ENCODE results near the gene MAN1A1.
"Not testable (repeated sequence)": the region's sequence is repeated elsewhere in the genome, so short reads cannot be mapped to it uniquely, and the experiment has no call there.

The MAN1A1 gene

GRCh38 chr6:119156082-119156481 is 193.5 kb downstream of the MAN1A1 start:
- in situ Hi-C loops (cut with MboI; ENCODE audit: low sequenced_read_pairs), result not testable (repeated sequence)

- in situ Hi-C loops (cut with MboI; ENCODE audit: low sequenced_read_pairs), result no loop called here
Measured at GRCh38 chr6:119152187-119152586, 197.4 kb downstream of the MAN1A1 start.

GRCh38 chr6:119148825-119149525 is 200.6 kb downstream of the MAN1A1 start:
- in situ Hi-C loops (cut with MboI; ENCODE audit: low sequenced_read_pairs), result no loop called here

DNA sequence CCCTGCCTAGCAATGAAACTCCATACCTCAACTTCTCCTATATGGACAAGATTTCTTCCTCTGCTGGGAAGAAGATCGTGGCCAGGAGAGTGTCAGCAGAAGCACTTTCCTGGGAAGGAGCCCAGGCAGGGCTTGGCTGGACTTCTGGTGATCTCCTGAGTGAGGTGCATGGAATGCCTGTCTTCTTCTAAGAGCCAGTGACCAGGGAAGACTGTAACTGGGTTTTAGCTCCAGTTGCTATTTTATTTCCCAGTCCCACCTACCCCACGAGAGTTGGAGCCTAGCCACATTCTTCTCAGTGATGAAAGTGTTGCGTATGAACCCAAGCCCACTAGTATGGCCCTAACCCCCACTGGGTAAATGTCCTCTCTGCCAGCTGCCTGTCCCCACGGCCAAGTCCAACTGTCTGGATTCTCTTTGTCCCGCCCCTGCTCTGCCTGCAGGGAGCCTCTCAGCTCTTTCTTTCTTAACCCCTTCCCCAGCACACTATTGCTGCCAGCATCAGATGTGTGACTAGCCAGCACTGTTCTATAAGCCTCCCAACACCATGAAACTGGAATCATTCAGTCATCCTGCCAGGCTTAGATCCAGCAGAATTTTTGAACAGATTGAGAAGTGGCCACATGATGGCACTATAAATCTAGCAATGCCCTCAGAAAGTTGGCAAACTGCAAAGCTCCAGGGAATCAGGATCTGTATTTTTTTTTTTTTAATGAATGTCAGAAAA is 201.3 kb downstream of the MAN1A1 start:
- in situ Hi-C loops (cut with MboI; ENCODE audit: low sequenced_read_pairs), result no loop called here

DNA sequence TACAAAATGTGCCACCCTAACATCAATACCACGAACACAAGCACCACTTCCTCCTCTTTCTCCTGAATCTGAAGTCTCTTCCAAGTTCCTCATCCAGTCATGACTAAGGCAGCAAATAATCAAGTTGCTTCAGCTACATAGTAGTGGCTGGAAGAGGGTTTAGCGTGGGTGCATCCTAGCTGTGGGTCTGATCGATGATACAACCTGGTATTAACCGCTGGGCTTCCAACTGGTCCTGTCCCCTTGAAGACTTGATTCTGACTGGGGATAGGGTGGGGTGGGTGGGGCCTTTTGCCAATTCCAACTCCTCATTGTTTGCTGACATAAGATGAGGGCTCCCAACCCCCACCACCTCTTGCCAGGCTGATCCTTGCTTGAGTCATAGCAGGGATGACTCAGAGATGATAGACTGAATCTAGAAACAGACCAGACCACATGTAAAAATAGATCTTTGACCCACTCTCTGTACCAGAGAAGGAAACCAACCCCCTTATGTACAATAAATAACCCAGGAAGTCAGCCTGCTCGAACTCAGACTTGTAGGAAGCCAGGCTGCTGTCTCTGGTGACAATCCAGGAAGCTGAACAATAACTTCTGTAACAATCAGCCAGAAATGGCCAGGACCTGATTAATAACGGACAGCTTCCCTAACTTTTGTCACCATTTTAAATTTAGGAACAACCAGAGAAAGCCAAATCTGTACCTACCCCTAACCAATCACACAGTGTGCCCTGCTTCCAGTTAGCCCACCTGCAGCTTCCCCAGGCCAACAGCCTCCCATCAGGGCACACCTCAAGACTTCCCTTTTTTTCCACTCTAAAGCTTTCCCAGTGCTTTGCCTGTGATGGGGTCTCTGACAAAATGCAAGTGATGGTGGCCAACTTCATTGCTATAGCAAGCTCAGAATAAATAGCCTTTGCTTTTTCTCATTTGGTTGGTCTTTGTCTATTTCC is 202.2 kb downstream of the MAN1A1 start:
- in situ Hi-C loops (cut with MboI; ENCODE audit: low sequenced_read_pairs), result no loop called here

- in situ Hi-C loops (cut with MboI; ENCODE audit: low sequenced_read_pairs), result no loop called here
Measured at GRCh38 chr6:119145111-119145510, 204.4 kb downstream of the MAN1A1 start.

DNA sequence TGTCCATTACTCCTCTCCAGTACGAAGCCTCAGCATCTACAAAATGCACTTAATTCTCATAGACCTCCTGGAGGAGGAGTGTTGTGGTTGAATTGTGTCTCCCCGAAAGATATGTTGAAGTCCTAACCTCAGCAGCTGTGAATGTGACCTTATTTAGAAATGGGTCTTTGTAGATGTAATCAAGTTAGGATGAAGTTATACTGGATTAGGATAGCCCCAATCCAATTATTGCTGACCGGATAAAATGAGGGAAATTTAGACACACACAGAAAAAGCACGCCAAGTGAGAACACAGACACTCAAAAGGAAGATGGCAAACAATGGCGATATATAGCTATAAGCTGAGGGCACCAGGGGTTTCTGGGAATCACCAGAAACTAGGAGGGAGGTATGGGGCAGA is 206.9 kb downstream of the MAN1A1 start:
- in situ Hi-C loops (cut with MboI; ENCODE audit: low sequenced_read_pairs), result no loop called here

GRCh38 chr6:119142041-119142440 is 207.5 kb downstream of the MAN1A1 start:
- in situ Hi-C loops (cut with MboI; ENCODE audit: low sequenced_read_pairs), result no loop called here

DNA sequence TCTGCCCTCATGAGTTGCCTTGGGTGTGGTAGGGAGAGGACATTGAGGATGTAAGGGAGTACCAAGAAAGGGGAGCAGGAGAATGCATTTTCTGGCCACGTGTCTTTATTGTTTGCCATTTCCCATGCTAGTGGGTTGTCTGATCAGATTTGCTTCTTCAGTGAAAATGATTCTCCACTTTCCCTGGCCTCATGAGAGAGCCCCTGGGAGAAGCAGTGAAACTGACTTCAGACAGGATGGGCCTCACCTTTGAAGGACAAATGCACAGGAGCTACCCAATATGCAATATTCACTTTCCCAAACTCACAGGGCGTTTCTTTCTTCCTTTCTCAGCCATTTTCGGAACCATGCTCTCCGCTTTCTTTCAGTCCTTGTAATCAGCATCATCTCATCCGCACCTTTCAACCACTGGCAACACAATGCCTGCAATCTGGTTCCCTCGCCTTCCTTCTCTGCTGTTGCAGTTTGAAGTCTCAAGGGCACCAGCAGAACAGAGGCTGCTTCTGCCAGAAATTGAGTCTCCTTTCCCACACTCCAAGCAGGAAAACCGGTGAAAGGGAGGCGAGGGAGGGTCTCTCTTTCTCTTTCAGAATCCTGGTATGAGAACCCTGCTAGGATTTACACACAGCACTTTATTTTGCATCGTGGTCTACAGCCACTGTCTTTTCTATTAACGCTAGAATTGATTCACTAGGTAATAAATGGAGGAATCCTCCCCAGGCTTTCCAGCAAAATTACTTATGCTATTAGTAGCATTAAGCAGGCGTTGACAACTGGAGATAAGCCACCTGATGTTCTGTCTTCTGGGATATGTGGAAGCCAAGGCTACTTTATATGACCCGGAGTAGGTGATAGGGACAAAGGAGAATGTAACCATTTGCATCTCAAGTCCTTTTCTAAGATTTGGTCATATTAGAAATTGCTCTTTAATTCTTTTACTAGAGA is 209.1 kb downstream of the MAN1A1 start:
- in situ Hi-C loops (cut with MboI; ENCODE audit: low sequenced_read_pairs), result no loop called here

- in situ Hi-C loops (cut with MboI; ENCODE audit: low sequenced_read_pairs), result no loop called here
Measured at GRCh38 chr6:119138906-119139541, 210.5 kb downstream of the MAN1A1 start.

GRCh38 chr6:119137194-119138072 is 212.1 kb downstream of the MAN1A1 start:
- in situ Hi-C loops (cut with MboI; ENCODE audit: low sequenced_read_pairs), result no loop called here

GRCh38 chr6:119134752-119135151 is 214.8 kb downstream of the MAN1A1 start:
- in situ Hi-C loops (cut with MboI; ENCODE audit: low sequenced_read_pairs), result no loop called here

DNA sequence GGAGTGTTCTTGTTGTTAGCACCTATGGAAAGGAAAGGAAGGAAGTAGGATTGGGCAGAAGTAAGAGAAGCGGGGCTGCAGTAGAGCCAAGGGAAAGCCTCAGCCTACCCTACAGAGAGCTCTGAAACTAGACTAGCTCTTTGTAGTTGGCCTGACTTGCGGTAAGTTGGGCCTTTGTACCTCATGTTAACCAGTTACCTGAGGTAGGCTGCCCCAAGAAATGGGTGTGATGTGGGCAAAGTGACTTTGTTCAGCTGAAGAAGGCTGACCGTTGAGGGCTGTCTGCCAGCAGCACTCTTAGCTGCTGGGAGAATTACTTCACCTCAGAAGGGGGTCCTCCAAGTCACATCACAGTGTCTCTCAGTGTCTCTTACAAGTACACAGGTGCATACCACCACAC is 216.2 kb downstream of the MAN1A1 start:
- in situ Hi-C loops (cut with MboI; ENCODE audit: low sequenced_read_pairs), result no loop called here

GRCh38 chr6:119132261-119132981 is 217.1 kb downstream of the MAN1A1 start:
- in situ Hi-C loops (cut with MboI; ENCODE audit: low sequenced_read_pairs), result no loop called here

DNA sequence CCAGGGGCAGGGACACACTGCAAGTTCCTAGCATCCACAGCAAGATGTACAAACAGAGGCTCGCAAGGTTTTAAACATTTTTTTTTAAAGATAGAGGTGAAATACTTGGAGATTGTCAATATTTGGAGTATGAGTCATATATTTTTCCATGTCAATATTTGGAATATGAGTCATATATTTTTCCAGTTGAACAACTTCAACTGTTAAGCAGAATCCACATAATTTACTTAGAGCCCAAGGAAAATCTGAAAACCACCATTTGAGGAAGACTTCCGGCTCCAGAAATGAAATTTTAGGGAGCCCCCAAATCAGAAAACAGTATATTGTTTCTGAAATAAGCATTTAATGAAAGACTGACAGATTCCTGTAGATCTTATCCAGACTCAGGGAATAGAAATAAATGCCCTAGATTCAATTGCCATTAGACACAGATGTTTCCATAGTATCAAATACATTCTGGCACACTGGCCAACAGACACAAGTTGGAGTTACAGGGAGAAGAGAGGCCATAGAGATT is 219.5 kb downstream of the MAN1A1 start:
- in situ Hi-C loops (cut with MboI; ENCODE audit: low sequenced_read_pairs), result no loop called here

GRCh38 chr6:119129148-119129967 is 220.2 kb downstream of the MAN1A1 start:
- in situ Hi-C loops (cut with MboI; ENCODE audit: low sequenced_read_pairs), result no loop called here

- in situ Hi-C loops (cut with MboI; ENCODE audit: low sequenced_read_pairs), result no loop called here
Measured at GRCh38 chr6:119128252-119128912, 221.2 kb downstream of the MAN1A1 start.
